ENCODE results near the gene TMEM145.

Gene TMEM145

GRCh38 chr19:42285988-42286348 is 27.1 kb upstream of the TMEM145 start (continued):
- TF ChIP-seq ARNTL (CRISPR knock-in tag; IDR thresholded peaks at IDR 0.05; ENCODE audit: borderline replicate concordance, low read depth): no peak
- TF ChIP-seq BACH2 (CRISPR knock-in tag; IDR thresholded peaks at IDR 0.05; ENCODE audit: borderline replicate concordance): no peak

- ATAC-seq: no peak
- no peak for TF ChIP-seq ESRRG (CRISPR knock-in tag; IDR thresholded peaks at IDR 0.05)
- no peak for TF ChIP-seq OSR1 (CRISPR knock-in tag; IDR thresholded peaks at IDR 0.05)
- TF ChIP-seq CSRNP3 (CRISPR knock-in tag; IDR thresholded peaks at IDR 0.05): no peak
- TF ChIP-seq ZC3H10 (CRISPR knock-in tag; IDR thresholded peaks at IDR 0.05): no peak
- TF ChIP-seq PATZ1 (CRISPR knock-in tag; IDR thresholded peaks at IDR 0.05; ENCODE audit: borderline replicate concordance): no peak
- no peak for TF ChIP-seq ZFP30 (CRISPR knock-in tag; IDR thresholded peaks at IDR 0.05)
Measured at GRCh38 chr19:42286349-42287016, 26.6 kb upstream of the TMEM145 start.

GRCh38 chr19:42287017-42287826 is 25.9 kb upstream of the TMEM145 start:
- TF ChIP-seq TCF4 (CRISPR knock-in tag; IDR thresholded peaks at IDR 0.05; ENCODE audit: borderline replicate concordance) (no peak), PATZ1 (CRISPR knock-in tag; IDR thresholded peaks at IDR 0.05; ENCODE audit: borderline replicate concordance) (no peak), GLIS3 (CRISPR knock-in tag; IDR thresholded peaks at IDR 0.05) (no peak), TOX (CRISPR knock-in tag; IDR thresholded peaks at IDR 0.05; ENCODE audit: borderline replicate concordance) (no peak), RARB (CRISPR knock-in tag; IDR thresholded peaks at IDR 0.05) (no peak), POU6F1 (CRISPR knock-in tag; IDR thresholded peaks at IDR 0.05; ENCODE audit: borderline replicate concordance, low read depth) (no peak), CREB5 (CRISPR knock-in tag; IDR thresholded peaks at IDR 0.05; ENCODE audit: low read depth) (no peak), CSRNP3 (CRISPR knock-in tag; IDR thresholded peaks at IDR 0.05) (no peak), ZNF70 (CRISPR knock-in tag; IDR thresholded peaks at IDR 0.05) (no peak), ZC3H10 (CRISPR knock-in tag; IDR thresholded peaks at IDR 0.05) (no peak), ISL1 (CRISPR knock-in tag; IDR thresholded peaks at IDR 0.05) (no peak), ZFP3 (CRISPR knock-in tag; IDR thresholded peaks at IDR 0.05) (no peak), SNAI2 (CRISPR knock-in tag; IDR thresholded peaks at IDR 0.05) (no peak)
- no peak for ATAC-seq
